DND-41 (cell line): ENCODE data around the gene CCDC38.

Experiments
- ATAC-seq: fragments of 200-7000 bp; cut with Tn5 transposase; 3 replicates; pipeline ENCODE4 v1.9.1; 2021; ENCODE audit warnings: low read depth; ENCODE audit not compliant: insufficient read depth
- DNase-seq: peaks from one replicate; pipeline ENCODE4 v3.0.0-alpha.2; 2020
- H2AFZ ChIP-seq: 2 replicates; pipeline ENCODE4 v1.6.0; 2012; ENCODE audit warnings: low read depth, low read length
- H3K27ac ChIP-seq: 2 replicates; pipeline ENCODE4 v1.5.1; 2012; ENCODE audit warnings: low read length, inconsistent platforms
- H3K27me3 ChIP-seq: fragments of 200-600 bp; sonication (generic); 2 replicates; pipeline ENCODE4 v1.6.0; 2012; ENCODE audit warnings: low read length, mild to moderate bottlenecking, inconsistent platforms; ENCODE audit not compliant: insufficient read depth, poor library complexity
- H3K36me3 ChIP-seq: 2 replicates; pipeline ENCODE4 v1.5.1; 2012; ENCODE audit warnings: low read length, inconsistent platforms; ENCODE audit not compliant: insufficient read depth
- H3K4me1 ChIP-seq: 2 replicates; pipeline ENCODE4 v1.5.1; 2012; ENCODE audit warnings: mild to moderate bottlenecking, low read length; ENCODE audit not compliant: insufficient read depth
- H3K4me2 ChIP-seq: 2 replicates; pipeline ENCODE4 v1.6.0; 2012; ENCODE audit warnings: mild to moderate bottlenecking, moderate library complexity, low read length, inconsistent platforms; ENCODE audit not compliant: insufficient read depth
- H3K4me3 ChIP-seq, 2 experiments: fragments of 200-600 bp in 1 of 2; shearing (Covaris generic) in 1 of 2; 2 replicates each; pipeline ENCODE4 v1.5.1; 2012 to 2016; ENCODE audit warnings: inconsistent platforms in 2 of 2, low read length in 2 of 2, mild to moderate bottlenecking in 2 of 2, low read depth in 1 of 2, moderate library complexity in 1 of 2
- H3K79me2 ChIP-seq: 2 replicates; pipeline ENCODE4 v1.6.0; 2012; ENCODE audit warnings: low read length, inconsistent platforms; ENCODE audit not compliant: insufficient read depth
- H3K9ac ChIP-seq: 2 replicates; pipeline ENCODE4 v1.6.0; 2012; ENCODE audit warnings: low read depth, mild to moderate bottlenecking, inconsistent platforms, low read length, moderate library complexity
- H3K9me3 ChIP-seq: 2 replicates; pipeline ENCODE4 v1.5.1; 2012; ENCODE audit warnings: low read length, moderate library complexity, mild to moderate bottlenecking, inconsistent platforms; ENCODE audit not compliant: insufficient read depth, severe bottlenecking
- H4K20me1 ChIP-seq: 2 replicates; pipeline ENCODE4 v1.6.0; 2012; ENCODE audit warnings: low read length; ENCODE audit not compliant: insufficient read depth
- EZH2 ChIP-seq: IDR thresholded peaks from 3 replicates; pipeline ENCODE4 v1.6.1; 2012; ENCODE audit warnings: borderline replicate concordance, low read depth, mild to moderate bottlenecking, moderate library complexity, low read length, inconsistent platforms; ENCODE audit not compliant: severe bottlenecking
- TF ChIP-seq, protein P1 (sequence below): IDR thresholded peaks from 2 replicates; pipeline ENCODE4 v1.5.1; 2012; ENCODE audit warnings: borderline replicate concordance, low read length, moderate library complexity, mild to moderate bottlenecking; ENCODE audit not compliant: poor library complexity, severe bottlenecking; ENCODE audit errors: extremely low read depth

The CCDC38 gene

DNA sequence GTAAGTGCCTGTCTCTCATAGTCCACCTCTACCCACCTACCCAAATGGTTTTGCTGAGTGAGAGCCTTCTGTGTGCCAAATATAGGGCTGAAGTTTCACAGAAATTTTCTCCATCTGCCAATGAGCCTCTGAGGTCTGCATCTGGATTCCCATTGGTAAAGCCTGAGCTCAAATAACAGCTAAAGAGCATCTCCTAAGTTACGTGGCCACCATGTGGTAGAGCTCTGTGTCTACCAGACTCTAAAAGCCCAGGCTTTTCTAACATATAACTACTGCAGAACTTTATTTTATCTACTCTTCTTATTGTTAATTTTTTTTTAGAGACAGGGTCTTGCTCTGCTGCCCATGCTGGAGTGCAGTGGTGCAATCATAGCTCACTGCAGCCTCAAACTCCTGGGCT is 16.7 kb upstream of the CCDC38 start:
- H2AFZ ChIP-seq = no peak overlapping the region
- DNase-seq (no peak), ATAC-seq (0 out of 3 replicates have a peak, but pooled peaks have one; percentile 44)
- H3K27ac ChIP-seq = no peak overlapping the region
- no peak overlapping the region for H3K9ac ChIP-seq
- no peaks in the 10 kb centered on the region for H3K36me3 ChIP-seq
- TF ChIP-seq EZH2 = no peak
- TF ChIP-seq, protein P1, sequence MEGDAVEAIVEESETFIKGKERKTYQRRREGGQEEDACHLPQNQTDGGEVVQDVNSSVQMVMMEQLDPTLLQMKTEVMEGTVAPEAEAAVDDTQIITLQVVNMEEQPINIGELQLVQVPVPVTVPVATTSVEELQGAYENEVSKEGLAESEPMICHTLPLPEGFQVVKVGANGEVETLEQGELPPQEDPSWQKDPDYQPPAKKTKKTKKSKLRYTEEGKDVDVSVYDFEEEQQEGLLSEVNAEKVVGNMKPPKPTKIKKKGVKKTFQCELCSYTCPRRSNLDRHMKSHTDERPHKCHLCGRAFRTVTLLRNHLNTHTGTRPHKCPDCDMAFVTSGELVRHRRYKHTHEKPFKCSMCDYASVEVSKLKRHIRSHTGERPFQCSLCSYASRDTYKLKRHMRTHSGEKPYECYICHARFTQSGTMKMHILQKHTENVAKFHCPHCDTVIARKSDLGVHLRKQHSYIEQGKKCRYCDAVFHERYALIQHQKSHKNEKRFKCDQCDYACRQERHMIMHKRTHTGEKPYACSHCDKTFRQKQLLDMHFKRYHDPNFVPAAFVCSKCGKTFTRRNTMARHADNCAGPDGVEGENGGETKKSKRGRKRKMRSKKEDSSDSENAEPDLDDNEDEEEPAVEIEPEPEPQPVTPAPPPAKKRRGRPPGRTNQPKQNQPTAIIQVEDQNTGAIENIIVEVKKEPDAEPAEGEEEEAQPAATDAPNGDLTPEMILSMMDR = peak; percentile 47
- H4K20me1 ChIP-seq = no peaks in the 10 kb centered on the region
- no peak overlapping the region for H3K4me3 ChIP-seq
- H3K9me3 ChIP-seq = no peaks in the 10 kb centered on the region
- H3K27me3 ChIP-seq = no peaks in the 10 kb centered on the region
- no peaks in the 10 kb centered on the region for H3K79me2 ChIP-seq
- no peaks in the 10 kb centered on the region for H3K4me1 ChIP-seq
- H3K4me2 ChIP-seq = no peak overlapping the region

DNA sequence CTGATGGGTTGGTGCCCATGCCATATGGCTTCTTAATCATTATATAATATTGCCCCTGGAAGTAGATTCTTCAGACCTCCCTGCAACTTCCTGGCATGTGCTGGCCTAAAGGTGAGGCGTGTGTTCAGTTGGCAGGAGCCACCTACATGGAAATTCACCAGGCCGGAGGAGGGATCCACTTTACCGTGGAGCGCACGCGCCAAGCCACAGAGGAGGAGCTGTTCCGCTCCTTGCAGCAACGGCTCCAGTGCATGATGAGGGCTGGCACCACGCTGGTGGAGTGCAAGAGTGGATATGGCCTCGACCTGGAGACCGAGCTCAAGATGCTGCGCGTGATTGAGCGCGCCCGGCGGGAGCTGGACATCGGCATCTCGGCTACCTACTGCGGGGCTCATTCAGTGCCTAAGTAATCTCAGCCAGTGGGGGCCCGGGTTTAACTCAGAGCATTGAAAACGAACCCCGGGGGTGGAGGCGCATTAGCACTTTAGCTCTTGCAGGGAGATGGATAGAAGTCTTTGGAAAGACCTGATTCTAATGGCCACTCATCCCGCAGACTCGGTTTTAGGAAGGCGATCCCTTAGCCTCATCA is 14.2 kb upstream of the CCDC38 start:
- ATAC-seq (no peak), DNase-seq (no peak)
- no peak overlapping the region for H3K4me2 ChIP-seq
- no peaks in the 10 kb centered on the region for H3K36me3 ChIP-seq
- no peak for TF ChIP-seq EZH2
- TF ChIP-seq, protein P1 = no peak
- H2AFZ ChIP-seq = no peak overlapping the region
- H3K79me2 ChIP-seq = no peaks in the 10 kb centered on the region
- H3K9ac ChIP-seq = no peak overlapping the region
- no peaks in the 10 kb centered on the region for H3K9me3 ChIP-seq
- H4K20me1 ChIP-seq = no peaks in the 10 kb centered on the region
- no peaks in the 10 kb centered on the region for H3K4me1 ChIP-seq
- no peak overlapping the region for H3K4me3 ChIP-seq
- H3K27me3 ChIP-seq = no peaks in the 10 kb centered on the region
- no peak overlapping the region for H3K27ac ChIP-seq

DNA sequence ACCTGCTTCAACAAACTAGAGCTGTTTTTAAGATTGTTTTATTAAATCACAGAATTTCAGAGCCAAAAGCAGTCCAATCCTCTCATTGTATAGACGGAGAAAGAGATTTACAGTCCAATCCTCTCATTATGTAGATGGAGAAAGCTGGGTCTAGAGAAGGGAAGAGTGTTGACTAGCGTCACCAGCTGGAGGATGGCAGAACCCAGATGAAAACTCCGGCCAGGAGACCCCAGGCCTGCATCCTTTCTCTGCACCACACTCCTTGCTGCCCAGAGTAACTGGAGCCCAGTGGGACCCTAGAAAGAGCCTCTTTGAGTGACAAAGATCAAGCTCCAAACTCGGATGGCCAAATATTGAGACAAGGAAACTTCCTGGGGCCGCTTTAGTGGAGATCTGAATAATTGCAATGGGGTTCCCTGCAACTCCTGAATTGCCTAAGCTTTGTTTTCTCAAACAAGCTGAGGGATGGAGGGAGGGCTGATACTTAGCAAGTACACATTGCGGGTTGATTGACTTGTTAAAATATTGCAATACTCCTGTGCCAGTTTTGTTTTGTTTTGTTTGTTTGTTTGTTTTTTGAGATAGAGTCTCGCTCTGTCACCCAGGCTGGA is 13.2 kb upstream of the CCDC38 start:
- Histone ChIP-seq H3K4me2 (no peak overlapping the region), H2AFZ (no peak overlapping the region), H3K27me3 (no peaks in the 10 kb centered on the region), H3K27ac (no peak overlapping the region), H3K9ac (no peak overlapping the region), H3K36me3 (no peaks in the 10 kb centered on the region), H3K4me1 (no peaks in the 10 kb centered on the region), H3K4me3 (no peak overlapping the region), H3K79me2 (no peaks in the 10 kb centered on the region), H3K9me3 (no peaks in the 10 kb centered on the region), H4K20me1 (no peaks in the 10 kb centered on the region)
- TF ChIP-seq, protein P1 = no peak
- no peak for TF ChIP-seq EZH2
- ATAC-seq (no peak), DNase-seq (no peak)
